Measurements from ENCODE around the gene MORN5.
A peak's percentile ranks its signal among the peaks of the same experiment; 100 is the strongest.

The MORN5 gene

DNA sequence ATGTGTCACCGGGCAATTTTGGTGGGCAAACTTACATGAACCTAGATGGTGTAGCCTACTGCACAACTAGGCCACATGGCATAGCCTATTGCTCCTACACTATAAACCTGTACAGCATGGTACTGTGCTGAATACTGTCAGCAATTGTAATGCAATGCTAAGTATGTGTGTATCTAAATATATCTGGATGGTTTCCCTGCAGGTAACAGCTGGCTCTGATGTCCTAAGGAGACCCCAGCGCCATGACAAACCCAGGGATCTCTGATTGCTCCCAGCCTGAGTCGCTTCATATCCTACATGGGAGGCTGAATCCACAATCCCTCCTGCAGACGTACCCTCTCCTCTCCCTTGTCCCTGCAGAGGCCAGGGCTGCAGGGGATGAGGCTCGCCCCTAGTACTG, 40.0 kb upstream of the MORN5 start:
- in situ Hi-C loops (cut with HindIII; ENCODE audit: low pct_unique_long_range_greater_than_20kb, low sequenced_read_pairs): no loop called here
- TF ChIP-seq JUND (IDR thresholded peaks at IDR 0.05; ENCODE audit: low read depth): no peak
- DNase-seq (ENCODE audit: low read depth in 1 of 2, low spot score in 1 of 2): no peak

- TF ChIP-seq JUND (IDR thresholded peaks at IDR 0.05; ENCODE audit: low read depth): no peak
- in situ Hi-C loops (cut with HindIII; ENCODE audit: low pct_unique_long_range_greater_than_20kb, low sequenced_read_pairs): no loop called here
- no peak for DNase-seq (ENCODE audit: low read depth in 1 of 2, low spot score in 1 of 2)
These were observed 39.2 kb upstream of the MORN5 start for GRCh38 chr9:122120316-122121071.

- TF ChIP-seq JUND (IDR thresholded peaks at IDR 0.05; ENCODE audit: low read depth): no peak
- in situ Hi-C loops (cut with HindIII; ENCODE audit: low pct_unique_long_range_greater_than_20kb, low sequenced_read_pairs): no loop called here
- no peak for DNase-seq (ENCODE audit: low read depth in 1 of 2, low spot score in 1 of 2)
These were observed 38.3 kb upstream of the MORN5 start for GRCh38 chr9:122121391-122121790.

DNA sequence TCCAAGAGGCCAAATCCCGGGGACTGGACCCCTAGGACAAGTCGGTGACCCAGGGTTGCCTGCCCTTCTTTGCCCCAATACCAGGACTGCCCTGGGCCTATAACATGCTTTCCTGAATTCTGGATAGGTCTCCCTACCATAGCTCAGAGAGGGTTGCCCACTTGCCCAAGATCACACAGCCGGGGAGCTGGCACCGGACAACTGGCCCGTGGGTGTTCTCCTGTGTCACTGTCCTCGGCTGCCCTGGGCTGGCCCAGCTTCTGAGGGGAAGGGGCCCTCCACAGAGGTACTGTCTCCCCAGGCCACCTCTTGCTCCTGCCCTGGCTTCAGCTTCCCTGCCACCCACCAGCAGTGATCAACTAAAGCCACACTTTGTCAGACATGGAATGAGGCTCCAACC, 37.8 kb upstream of the MORN5 start:
- in situ Hi-C loops (cut with HindIII; ENCODE audit: low pct_unique_long_range_greater_than_20kb, low sequenced_read_pairs): no loop called here
- no peak for DNase-seq (ENCODE audit: low read depth in 1 of 2, low spot score in 1 of 2)
- TF ChIP-seq JUND (IDR thresholded peaks at IDR 0.05; ENCODE audit: low read depth): no peak

DNA sequence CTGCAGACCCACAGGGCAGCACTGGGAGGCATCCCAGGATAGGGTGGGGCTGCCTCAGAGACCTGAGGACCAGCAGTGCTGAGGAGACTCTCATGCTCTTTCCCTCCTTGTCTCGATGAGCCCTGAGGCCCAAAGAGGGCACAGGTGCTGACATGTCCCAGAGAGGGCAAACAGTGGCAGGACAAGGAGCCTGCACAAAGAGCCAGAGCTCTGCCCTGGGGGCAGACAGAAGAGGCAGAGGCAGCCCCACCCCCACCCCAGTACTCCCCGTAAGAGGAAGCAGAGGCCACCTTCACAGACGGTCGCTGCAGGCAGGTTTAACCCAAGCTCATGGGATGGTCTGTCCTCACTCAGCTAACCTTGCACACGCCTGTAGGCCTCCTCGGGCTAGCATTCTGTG, 37.2 kb upstream of the MORN5 start:
- DNase-seq (ENCODE audit: low read depth in 1 of 2, low spot score in 1 of 2): peak in 1 of 2 experiments; percentile 35
- TF ChIP-seq JUND (IDR thresholded peaks at IDR 0.05; ENCODE audit: low read depth): no peak
- in situ Hi-C loops (cut with HindIII; ENCODE audit: low pct_unique_long_range_greater_than_20kb, low sequenced_read_pairs): no loop called here

DNA sequence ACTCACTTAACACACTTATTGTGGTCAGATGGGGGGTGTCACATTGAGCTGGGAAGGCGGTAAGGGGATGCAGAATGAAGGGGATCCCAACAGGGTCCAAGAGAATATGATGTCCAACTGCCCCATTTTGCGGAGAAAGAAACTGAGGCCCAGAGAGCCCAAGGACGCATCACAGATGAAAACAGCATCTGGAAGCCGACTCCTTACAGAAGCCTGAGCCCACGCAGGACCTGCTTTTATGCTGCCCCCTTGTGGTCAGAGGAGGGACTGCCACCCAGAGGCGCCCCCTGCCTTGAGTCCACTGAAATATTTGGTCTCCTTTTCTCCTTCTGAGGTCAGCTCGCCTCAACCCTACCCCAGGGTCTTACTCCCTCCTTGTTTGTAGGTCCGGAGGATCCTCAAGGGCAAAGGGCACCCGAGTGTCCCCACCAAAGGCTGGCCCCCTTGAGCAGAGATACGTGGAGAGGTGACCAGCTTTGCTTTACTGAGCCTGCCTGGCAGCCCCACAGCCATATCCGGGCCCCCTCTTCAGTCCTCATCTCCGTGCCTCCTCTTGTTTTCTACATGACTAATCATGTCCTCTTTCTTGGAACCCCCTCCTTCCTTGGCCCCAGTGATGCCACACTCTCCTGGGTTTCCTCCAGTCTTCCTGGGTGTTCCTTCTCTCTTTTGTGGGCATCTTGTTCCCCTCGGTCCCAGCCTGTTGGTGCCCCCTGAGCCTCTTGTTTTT, 36.6 kb upstream of the MORN5 start:
- in situ Hi-C loops (cut with HindIII; ENCODE audit: low pct_unique_long_range_greater_than_20kb, low sequenced_read_pairs): no loop called here
- DNase-seq (ENCODE audit: low read depth in 1 of 2, low spot score in 1 of 2): peak; percentile 85 to 86
- TF ChIP-seq JUND (IDR thresholded peaks at IDR 0.05; ENCODE audit: low read depth): no peak

GRCh38 chr9:122124048-122124447, 35.7 kb upstream of the MORN5 start:
- no peak for DNase-seq (ENCODE audit: low read depth in 1 of 2, low spot score in 1 of 2)
- no peak for TF ChIP-seq JUND (IDR thresholded peaks at IDR 0.05; ENCODE audit: low read depth)
- in situ Hi-C loops (cut with HindIII; ENCODE audit: low pct_unique_long_range_greater_than_20kb, low sequenced_read_pairs): no loop called here

DNA sequence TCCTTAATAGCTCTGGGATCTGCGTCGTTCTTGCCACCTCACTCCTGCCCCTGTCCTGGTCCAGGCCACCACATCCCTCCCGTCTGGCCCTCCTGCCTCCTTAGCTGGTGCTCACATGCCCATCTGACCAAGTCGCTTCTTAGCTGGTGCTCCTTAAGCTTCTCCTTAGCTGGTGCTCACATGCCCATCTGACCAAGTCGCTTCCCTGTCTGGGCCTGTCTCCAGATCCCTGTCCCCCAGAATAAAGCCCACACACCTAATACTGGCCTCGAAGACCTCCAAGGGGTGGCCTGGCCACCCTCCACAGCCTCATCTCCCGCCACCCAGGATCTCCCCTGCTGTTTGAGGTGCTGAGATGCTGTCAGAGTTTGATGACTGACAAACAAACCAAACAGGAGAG, 35.2 kb upstream of the MORN5 start:
- in situ Hi-C loops (cut with HindIII; ENCODE audit: low pct_unique_long_range_greater_than_20kb, low sequenced_read_pairs): no loop called here
- no peak for DNase-seq (ENCODE audit: low read depth in 1 of 2, low spot score in 1 of 2)
- TF ChIP-seq JUND (IDR thresholded peaks at IDR 0.05; ENCODE audit: low read depth): no peak

- DNase-seq (ENCODE audit: low read depth in 1 of 2, low spot score in 1 of 2): peak; percentile 86 to 95
- TF ChIP-seq JUND (IDR thresholded peaks at IDR 0.05; ENCODE audit: low read depth): no peak
- in situ Hi-C loops (cut with HindIII; ENCODE audit: low pct_unique_long_range_greater_than_20kb, low sequenced_read_pairs): no loop called here
These were observed 34.6 kb upstream of the MORN5 start for GRCh38 chr9:122125158-122125508.

DNA sequence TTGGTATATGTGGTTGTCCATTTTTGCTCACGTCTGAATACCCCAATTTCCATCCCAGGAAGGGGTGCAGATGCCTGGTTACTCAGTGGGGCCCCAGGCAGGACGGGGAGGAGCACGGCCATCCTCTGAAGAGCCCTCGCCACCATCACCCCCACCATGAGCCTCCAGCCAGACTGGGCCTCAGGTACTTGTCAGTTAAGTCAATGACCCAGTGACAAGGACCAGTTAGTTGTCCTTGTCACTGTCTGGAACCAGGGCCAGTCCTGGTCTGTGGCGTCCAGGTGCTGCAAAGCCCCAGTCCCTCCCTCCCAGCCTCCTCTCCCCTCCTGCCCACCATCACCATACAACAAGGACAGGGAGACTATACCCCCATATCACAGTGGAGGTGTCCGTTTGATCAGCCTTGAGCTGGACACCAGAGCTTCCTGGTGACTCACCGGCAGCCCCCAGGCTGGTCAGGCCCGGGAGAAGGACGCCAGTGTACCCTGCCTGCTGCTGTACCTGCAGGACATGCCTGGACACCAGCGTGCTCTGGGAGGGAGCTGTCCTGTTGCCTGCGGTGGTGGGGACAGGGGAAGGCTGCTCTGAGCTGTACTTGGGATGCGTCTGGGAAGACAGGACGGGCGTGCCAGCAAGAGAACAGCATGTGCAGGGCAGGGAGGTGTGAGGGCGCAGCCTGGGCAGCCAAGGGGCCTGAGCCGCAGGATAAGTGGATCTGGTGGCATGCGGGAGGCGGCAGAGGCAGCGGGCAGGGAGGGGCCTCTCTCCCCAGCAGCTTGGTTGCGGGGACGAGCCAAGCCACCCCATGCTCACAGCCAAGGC, 34.0 kb upstream of the MORN5 start:
- TF ChIP-seq JUND (IDR thresholded peaks at IDR 0.05; ENCODE audit: low read depth): no peak
- DNase-seq (ENCODE audit: low read depth in 1 of 2, low spot score in 1 of 2): no peak
- in situ Hi-C loops (cut with HindIII; ENCODE audit: low pct_unique_long_range_greater_than_20kb, low sequenced_read_pairs): no loop called here

- DNase-seq (ENCODE audit: low read depth in 1 of 2, low spot score in 1 of 2): no peak
- no peak for TF ChIP-seq JUND (IDR thresholded peaks at IDR 0.05; ENCODE audit: low read depth)
- in situ Hi-C loops (cut with HindIII; ENCODE audit: low pct_unique_long_range_greater_than_20kb, low sequenced_read_pairs): no loop called here
These were observed 33.1 kb upstream of the MORN5 start for GRCh38 chr9:122126331-122127261.

DNA sequence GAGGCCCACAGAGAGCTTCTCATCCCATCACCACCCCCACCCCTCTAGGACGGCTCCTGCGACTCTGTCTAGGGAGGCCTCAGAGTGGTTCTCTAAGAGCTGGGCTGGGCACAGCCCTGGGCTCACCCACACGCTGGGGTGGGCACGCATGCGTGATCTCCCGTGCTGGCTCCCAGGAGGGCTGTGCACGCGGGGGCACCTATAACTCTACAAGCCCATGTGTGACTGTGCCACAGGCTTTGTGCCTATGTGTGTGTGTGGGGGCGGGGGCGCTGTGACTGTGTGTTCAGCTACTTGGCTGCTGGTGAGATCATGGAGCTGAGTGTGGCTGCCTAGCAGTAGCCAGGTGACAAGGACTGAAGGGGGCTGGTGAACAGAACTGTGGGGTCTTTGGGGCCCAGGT, 32.3 kb upstream of the MORN5 start:
- no peak for TF ChIP-seq JUND (IDR thresholded peaks at IDR 0.05; ENCODE audit: low read depth)
- no peak for DNase-seq (ENCODE audit: low read depth in 1 of 2, low spot score in 1 of 2)
- in situ Hi-C loops (cut with HindIII; ENCODE audit: low pct_unique_long_range_greater_than_20kb, low sequenced_read_pairs): no loop called here
